HFF-Myc (cell line): ENCODE results near the gene ME3.
A peak's percentile ranks its signal among the peaks of the same experiment; 100 is the strongest.
"Not testable (repeated sequence)": the region's sequence is repeated elsewhere in the genome, so short reads cannot be mapped to it uniquely, and the experiment has no call there.

Source experiments
- DNase-seq: peaks from one replicate; pipeline ENCODE4 v3.0.0-alpha.2; 2011; ENCODE audit warnings: low read depth; ENCODE audit errors: extremely low read depth
- H3K4me3 ChIP-seq: replicated peaks from 2 replicates; pipeline ENCODE4 v1.5.1; 2011; ENCODE audit warnings: low read depth, mild to moderate bottlenecking, control low read depth, low read length
- TF ChIP-seq, protein P1 (sequence below): IDR thresholded peaks from 2 replicates; pipeline ENCODE4 v1.5.1; 2012; ENCODE audit warnings: mild to moderate bottlenecking, low read depth, low read length, control low read depth; ENCODE audit errors: missing control alignments

The ME3 gene

DNA sequence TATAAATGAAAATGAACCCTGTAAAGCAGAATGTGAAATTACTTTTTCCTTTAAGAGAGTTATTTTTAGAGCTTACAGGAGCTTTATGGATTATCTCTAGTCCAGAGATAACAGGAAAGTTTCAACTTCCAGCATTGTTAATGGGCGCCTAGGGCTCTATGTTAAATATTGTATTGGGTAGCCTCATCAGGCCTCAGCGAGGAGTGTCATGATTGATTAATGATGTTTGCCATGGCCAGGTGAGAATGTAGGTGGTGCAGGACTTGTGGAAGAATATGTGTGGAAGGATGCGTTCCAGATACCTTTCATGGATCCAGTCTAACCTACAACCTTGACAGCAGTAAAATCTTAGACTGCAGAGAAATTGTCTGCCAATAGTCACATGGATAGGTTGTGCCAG, 50.6 kb downstream of the ME3 start:
- TF ChIP-seq, protein P1, sequence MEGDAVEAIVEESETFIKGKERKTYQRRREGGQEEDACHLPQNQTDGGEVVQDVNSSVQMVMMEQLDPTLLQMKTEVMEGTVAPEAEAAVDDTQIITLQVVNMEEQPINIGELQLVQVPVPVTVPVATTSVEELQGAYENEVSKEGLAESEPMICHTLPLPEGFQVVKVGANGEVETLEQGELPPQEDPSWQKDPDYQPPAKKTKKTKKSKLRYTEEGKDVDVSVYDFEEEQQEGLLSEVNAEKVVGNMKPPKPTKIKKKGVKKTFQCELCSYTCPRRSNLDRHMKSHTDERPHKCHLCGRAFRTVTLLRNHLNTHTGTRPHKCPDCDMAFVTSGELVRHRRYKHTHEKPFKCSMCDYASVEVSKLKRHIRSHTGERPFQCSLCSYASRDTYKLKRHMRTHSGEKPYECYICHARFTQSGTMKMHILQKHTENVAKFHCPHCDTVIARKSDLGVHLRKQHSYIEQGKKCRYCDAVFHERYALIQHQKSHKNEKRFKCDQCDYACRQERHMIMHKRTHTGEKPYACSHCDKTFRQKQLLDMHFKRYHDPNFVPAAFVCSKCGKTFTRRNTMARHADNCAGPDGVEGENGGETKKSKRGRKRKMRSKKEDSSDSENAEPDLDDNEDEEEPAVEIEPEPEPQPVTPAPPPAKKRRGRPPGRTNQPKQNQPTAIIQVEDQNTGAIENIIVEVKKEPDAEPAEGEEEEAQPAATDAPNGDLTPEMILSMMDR, result no peak
- no peak overlapping the region for H3K4me3 ChIP-seq
- DNase-seq, result no peak

DNA sequence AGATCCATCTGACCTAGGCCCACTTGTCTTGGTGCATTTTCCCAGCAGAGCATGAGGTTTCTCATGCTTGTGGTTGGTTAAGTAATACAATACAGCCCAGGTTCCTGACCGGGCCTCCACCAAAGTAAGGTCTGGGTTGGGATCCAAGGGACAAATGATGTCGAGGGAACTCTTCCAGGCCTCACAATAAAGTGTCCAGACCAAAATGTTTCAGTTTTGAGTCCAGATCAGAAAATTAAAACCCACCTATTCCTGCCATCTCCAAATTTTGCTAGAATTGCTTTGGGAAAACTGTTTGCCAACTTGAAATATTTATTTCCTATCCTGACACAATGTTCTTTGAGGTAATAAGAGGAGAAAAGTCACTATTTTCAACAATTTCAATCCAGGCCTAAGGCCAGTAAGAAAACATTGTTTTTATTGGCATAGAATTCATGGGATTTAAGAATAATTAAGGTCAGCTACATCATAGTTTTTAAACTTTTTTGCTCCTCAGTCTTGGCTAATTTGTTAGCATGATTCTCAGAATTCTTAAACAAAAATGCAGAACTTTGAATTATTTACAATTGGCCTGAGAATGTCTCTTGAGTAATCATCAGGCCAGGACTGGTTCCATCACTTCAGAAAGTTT, 51.4 kb downstream of the ME3 start:
- DNase-seq, result no peak
- H3K4me3 ChIP-seq, result no peak overlapping the region
- TF ChIP-seq, protein P1, result no peak

DNA sequence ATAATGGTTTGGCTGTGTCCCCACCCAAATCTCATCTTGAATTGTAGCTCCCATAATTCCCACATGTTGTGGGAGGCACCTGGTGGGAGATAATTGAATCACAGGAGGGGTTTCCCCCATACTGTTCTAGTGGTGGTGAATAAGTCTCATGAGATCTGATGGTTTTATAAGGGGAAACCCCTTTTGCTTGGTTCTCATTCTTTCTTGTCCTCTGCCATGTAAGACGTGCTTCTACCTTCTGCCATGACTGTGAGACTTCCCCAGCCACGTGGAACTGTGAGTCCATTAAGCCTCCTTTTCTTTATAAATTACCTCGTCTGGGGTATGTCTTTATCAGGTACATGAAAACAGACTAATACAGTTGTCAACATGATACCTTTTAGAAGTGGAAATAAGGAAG, 53.0 kb downstream of the ME3 start:
- not testable (repeated sequence) for DNase-seq, H3K4me3 ChIP-seq

DNA sequence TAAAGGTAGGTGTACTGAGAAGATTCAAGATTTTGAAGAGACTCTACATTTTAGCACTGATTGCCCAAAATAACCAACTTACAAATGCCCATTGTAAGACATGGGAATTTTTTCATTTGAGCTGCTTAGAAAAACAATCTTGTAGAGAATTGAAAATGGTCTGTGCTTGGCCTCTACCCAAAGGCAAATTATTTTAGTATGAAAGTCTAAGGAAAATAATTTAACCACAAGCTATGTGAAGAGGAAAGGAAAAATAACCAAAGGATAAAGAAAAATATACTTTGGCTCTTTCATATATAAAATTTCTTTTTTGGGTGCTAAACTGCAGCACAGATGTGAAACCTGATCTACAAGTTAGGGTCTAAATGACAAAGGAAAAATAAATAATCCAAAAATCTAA, 54.9 kb downstream of the ME3 start:
- DNase-seq, result no peak
- TF ChIP-seq, protein P1, result no peak
- H3K4me3 ChIP-seq, result no peak overlapping the region

DNA sequence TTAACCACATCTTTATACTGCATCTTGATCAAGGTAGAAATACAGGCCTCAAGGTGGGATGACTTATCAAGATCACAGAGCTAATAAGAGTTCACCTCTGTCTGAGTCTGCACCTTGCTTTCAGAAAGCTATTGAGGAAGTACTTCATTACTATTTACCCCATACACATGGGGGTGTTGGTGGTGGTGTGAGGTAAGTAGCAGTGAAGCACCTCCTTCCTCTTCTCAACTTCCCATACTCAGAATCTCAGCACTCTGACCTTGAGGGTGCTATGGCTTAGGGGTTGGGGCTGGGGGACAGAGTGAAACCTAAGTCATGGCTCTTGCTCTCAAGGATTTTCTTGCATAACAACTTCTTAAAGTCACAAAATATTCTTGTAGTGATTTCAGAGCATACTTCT, 56.9 kb downstream of the ME3 start:
- TF ChIP-seq, protein P1, result no peak
- DNase-seq, result no peak
- no peak overlapping the region for H3K4me3 ChIP-seq

DNA sequence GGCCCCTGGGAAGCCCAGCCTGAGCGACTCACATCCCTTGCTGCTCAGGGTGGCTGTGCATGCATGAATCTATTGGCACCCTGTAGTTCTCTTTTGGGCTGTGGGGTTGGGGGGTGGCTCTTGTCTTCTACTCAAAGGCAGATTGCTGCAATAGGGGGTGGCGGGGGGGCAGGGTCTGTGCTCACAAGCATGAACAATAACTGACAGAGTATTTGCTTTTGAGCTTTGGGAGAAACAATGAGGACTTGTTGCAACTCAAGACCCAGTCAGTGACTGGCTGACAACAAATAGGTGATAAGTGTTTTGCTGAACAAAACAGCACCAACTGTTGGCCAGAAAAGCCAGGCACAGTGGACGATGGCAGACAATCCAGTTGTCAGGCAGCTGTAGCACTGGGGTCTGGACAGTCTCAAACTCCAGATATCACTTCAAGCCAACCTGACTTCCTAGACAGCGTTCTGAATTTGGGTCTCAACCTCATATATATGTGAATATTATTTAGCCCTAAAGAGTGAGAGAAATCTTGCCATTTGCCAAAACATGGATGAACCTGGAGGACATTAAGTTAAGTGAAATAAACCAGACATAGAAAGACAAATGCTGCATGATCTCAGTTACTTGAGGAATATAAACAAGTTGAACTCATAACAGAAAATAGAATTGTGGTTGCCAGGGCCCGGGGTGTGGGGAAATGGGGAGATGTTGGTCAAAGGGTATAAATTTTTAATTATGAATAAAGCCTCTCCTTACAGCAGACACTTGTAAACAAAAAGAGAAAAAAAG, 61.7 kb downstream of the ME3 start:
- TF ChIP-seq, protein P1, result no peak
- no peak overlapping the region for H3K4me3 ChIP-seq
- DNase-seq, result no peak

DNA sequence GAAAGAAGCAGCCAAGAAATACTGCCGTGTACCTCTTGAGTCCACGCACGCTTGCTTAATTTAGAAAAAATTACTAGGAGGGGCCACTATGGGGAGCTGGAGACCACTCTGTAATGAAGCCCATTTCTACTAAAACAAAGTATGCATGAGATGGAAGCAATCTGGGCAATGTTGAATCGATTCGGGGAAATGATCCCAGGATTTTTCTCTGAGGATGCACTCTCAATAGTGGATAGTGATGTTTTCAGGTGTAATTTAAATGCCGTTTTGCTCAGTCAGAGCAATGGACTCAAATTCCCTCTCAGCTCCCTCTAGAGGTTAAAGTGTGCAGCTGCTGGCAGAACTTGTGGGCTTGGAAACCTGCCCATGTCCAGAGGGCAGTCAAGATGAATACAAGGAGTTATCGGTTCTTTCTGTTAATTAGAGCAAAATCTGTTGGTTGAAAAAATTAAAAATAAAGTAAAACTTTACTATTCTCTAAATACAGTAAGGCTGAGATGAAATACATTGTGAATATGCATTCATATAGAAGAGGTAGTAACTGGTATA, 64.1 kb downstream of the ME3 start:
- TF ChIP-seq, protein P1, result peak; percentile 95
- H3K4me3 ChIP-seq, result no peak overlapping the region
- DNase-seq, result peak; percentile 50
